HG03571 (cell line): ENCODE data around the gene ZC2HC1C.
"Not testable (repeated sequence)": the region's sequence is repeated elsewhere in the genome, so short reads cannot be mapped to it uniquely, and the experiment has no call there.

Source experiments
- ATAC-seq: cut with Tn5 transposase; IDR thresholded peaks from one replicate; pipeline ENCODE4 v1.9.1; 2021; ENCODE audit not compliant: unreplicated experiment

The ZC2HC1C gene

GRCh38 chr14:75053396-75054291 is 15.8 kb upstream of the ZC2HC1C start:
- ATAC-seq = no peak

- ATAC-seq = no peak
Measured at GRCh38 chr14:75054421-75054820, 15.0 kb upstream of the ZC2HC1C start.

- ATAC-seq = no peak
Measured at GRCh38 chr14:75059642-75060041, 9.8 kb upstream of the ZC2HC1C start.

GRCh38 chr14:75060420-75060819 is 9.0 kb upstream of the ZC2HC1C start:
- ATAC-seq = no peak

GRCh38 chr14:75063013-75063412 is 6.4 kb upstream of the ZC2HC1C start:
- ATAC-seq = no peak

GRCh38 chr14:75063491-75064204 is 5.8 kb upstream of the ZC2HC1C start, which contains the start of gene ACYP1:
Gene ACYP1 (minus strand): TSS chr14:75064024. CDS start chr14:75063553, 471 bp downstream.
- peak; percentile 97 for ATAC-seq

- ATAC-seq = no peak
Measured at GRCh38 chr14:75064205-75064567, 5.3 kb upstream of the ZC2HC1C start.

GRCh38 chr14:75066691-75067090 is 2.8 kb upstream of the ZC2HC1C start:
- no peak for ATAC-seq

GRCh38 chr14:75067212-75067611 is 2.2 kb upstream of the ZC2HC1C start:
- no peak for ATAC-seq

- not testable (repeated sequence) for ATAC-seq
Measured at GRCh38 chr14:75067765-75068164, 1.7 kb upstream of the ZC2HC1C start.

GRCh38 chr14:75068294-75069120 is 934 bp upstream of the ZC2HC1C start:
- no peak for ATAC-seq

- ATAC-seq = no peak
Measured at GRCh38 chr14:75069811-75070145, 337 bp downstream of the ZC2HC1C start.

GRCh38 chr14:75070383-75070782 is 942 bp downstream of the ZC2HC1C start:
- no peak for ATAC-seq

- no peak for ATAC-seq
Measured at GRCh38 chr14:75077794-75078193, 8.4 kb downstream of the ZC2HC1C start.

GRCh38 chr14:75079521-75079920 is 10.1 kb downstream of the ZC2HC1C start:
- no peak for ATAC-seq

GRCh38 chr14:75081660-75082229 is 12.3 kb downstream of the ZC2HC1C start:
- ATAC-seq = no peak

- ATAC-seq = no peak
Measured at GRCh38 chr14:75083271-75083670, 13.8 kb downstream of the ZC2HC1C start.

GRCh38 chr14:75084513-75084912 is 15.1 kb downstream of the ZC2HC1C start:
- no peak for ATAC-seq

- no peak for ATAC-seq
Measured at GRCh38 chr14:75088153-75088552, 18.7 kb downstream of the ZC2HC1C start.

GRCh38 chr14:75088566-75089373 is 19.3 kb downstream of the ZC2HC1C start:
- ATAC-seq = no peak
